ENCODE measurements around the gene LRRC10. TPM values are rescaled to one million over a fixed set of nuclear protein-coding genes. Genes with fewer than 3 reads are reported as not detected.

The LRRC10 gene
- total RNA-seq, 2 donors from 2014 or later = not detected

- TF ChIP-seq CTCF (IDR thresholded peaks at IDR 0.05) = no peak
- Histone ChIP-seq H3K27me3 (no peaks in the 10 kb centered on the region), H3K4me3 (no peak overlapping the region), H3K27ac (no peak overlapping the region), H3K9me3 (no peaks in the 10 kb centered on the region), H3K36me3 (no peaks in the 10 kb centered on the region), H3K9ac (ENCODE audit: low read depth in 2 of 2, low read length in 2 of 2) (no peak overlapping the region), H3K4me1 (no peaks in the 10 kb centered on the region)
- no peak for DNase-seq
- intact Hi-C loops (cut with DNase I) = no loop called here
Measured at GRCh38 chr12:69621551-69621950, 10.8 kb upstream of the LRRC10 start.

- H3K9ac ChIP-seq (ENCODE audit: low read depth in 2 of 2, low read length in 2 of 2) = no peak overlapping the region
- no peak overlapping the region for H3K4me3 ChIP-seq
- no peak overlapping the region for H3K27ac ChIP-seq
- TF ChIP-seq CTCF (IDR thresholded peaks at IDR 0.05) = no peak
- H3K4me1 ChIP-seq = no peaks in the 10 kb centered on the region
- H3K9me3 ChIP-seq = no peaks in the 10 kb centered on the region
- no peaks in the 10 kb centered on the region for H3K36me3 ChIP-seq
- no peaks in the 10 kb centered on the region for H3K27me3 ChIP-seq
- no peak for DNase-seq
- intact Hi-C loops (cut with DNase I) = no loop called here
Measured at GRCh38 chr12:69620921-69621320, 10.2 kb upstream of the LRRC10 start.

- Histone ChIP-seq H3K27ac (no peak overlapping the region), H3K4me3 (no peak overlapping the region), H3K9ac (ENCODE audit: low read depth in 2 of 2, low read length in 2 of 2) (no peak overlapping the region), H3K9me3 (no peaks in the 10 kb centered on the region), H3K27me3 (no peaks in the 10 kb centered on the region), H3K4me1 (no peaks in the 10 kb centered on the region), H3K36me3 (no peaks in the 10 kb centered on the region)
- DNase-seq = no peak
- no peak for TF ChIP-seq CTCF (IDR thresholded peaks at IDR 0.05)
- intact Hi-C loops (cut with DNase I) = no loop called here
Measured at GRCh38 chr12:69620077-69620476, 9.4 kb upstream of the LRRC10 start.

- no peak for TF ChIP-seq CTCF (IDR thresholded peaks at IDR 0.05)
- no peak overlapping the region for H3K27ac ChIP-seq
- no peak overlapping the region for H3K4me3 ChIP-seq
- H3K9ac ChIP-seq (ENCODE audit: low read depth in 2 of 2, low read length in 2 of 2) = no peak overlapping the region
- H3K4me1 ChIP-seq = no peaks in the 10 kb centered on the region
- H3K36me3 ChIP-seq = no peaks in the 10 kb centered on the region
- H3K27me3 ChIP-seq = no peaks in the 10 kb centered on the region
- no peak for DNase-seq
- intact Hi-C loops (cut with DNase I) = no loop called here
- H3K9me3 ChIP-seq = no peaks in the 10 kb centered on the region
Measured at GRCh38 chr12:69619050-69619449, 8.3 kb upstream of the LRRC10 start.

- no peak for TF ChIP-seq CTCF (IDR thresholded peaks at IDR 0.05)
- Histone ChIP-seq H3K36me3 (no peaks in the 10 kb centered on the region), H3K4me3 (no peak overlapping the region), H3K9ac (ENCODE audit: low read depth in 2 of 2, low read length in 2 of 2) (no peak overlapping the region), H3K27me3 (no peaks in the 10 kb centered on the region), H3K9me3 (no peaks in the 10 kb centered on the region), H3K27ac (no peak overlapping the region), H3K4me1 (no peaks in the 10 kb centered on the region)
- intact Hi-C loops (cut with DNase I) = no loop called here
- no peak for DNase-seq
Measured at GRCh38 chr12:69616025-69616424, 5.3 kb upstream of the LRRC10 start.

GRCh38 chr12:69613351-69613750 lies 2.6 kb upstream of the LRRC10 start:
- intact Hi-C loops (cut with DNase I) = no loop called here
- Histone ChIP-seq H3K27ac (no peak overlapping the region), H3K4me1 (no peaks in the 10 kb centered on the region), H3K27me3 (no peaks in the 10 kb centered on the region), H3K9me3 (no peaks in the 10 kb centered on the region), H3K36me3 (no peaks in the 10 kb centered on the region), H3K4me3 (no peak overlapping the region), H3K9ac (ENCODE audit: low read depth in 2 of 2, low read length in 2 of 2) (no peak overlapping the region)
- no peak for DNase-seq
- no peak for TF ChIP-seq CTCF (IDR thresholded peaks at IDR 0.05)
